Osteoblast (primary cell): ENCODE data around the gene ARMH2. TPM values are rescaled to one million over a fixed set of nuclear protein-coding genes. Genes with fewer than 3 reads are reported as not detected.

Experiments
- DNase-seq: peaks from one replicate; pipeline ENCODE4 v3.0.0; 2011; ENCODE audit warnings: low spot score, mixed read lengths; ENCODE audit not compliant: insufficient read length; ENCODE audit errors: missing footprints
- H2AFZ ChIP-seq: 2 replicates; pipeline ENCODE4 v1.6.0; 2011; ENCODE audit warnings: mild to moderate bottlenecking, low read length
- H3K27ac ChIP-seq: 2 replicates; pipeline ENCODE4 v1.5.1; 2011; ENCODE audit warnings: mild to moderate bottlenecking, low read depth, low read length, moderate library complexity
- H3K27me3 ChIP-seq: 2 replicates; pipeline ENCODE4 v1.6.0; 2012; ENCODE audit warnings: mild to moderate bottlenecking, control low read depth, inconsistent platforms, low read length, moderate library complexity; ENCODE audit not compliant: insufficient read depth
- H3K36me3 ChIP-seq: 2 replicates; pipeline ENCODE4 v1.5.1; 2011; ENCODE audit warnings: mild to moderate bottlenecking, low read length, control low read depth, moderate library complexity; ENCODE audit not compliant: insufficient read depth
- H3K4me1 ChIP-seq: 2 replicates; pipeline ENCODE4 v1.5.1; 2011; ENCODE audit warnings: mild to moderate bottlenecking, low read length, control low read depth, moderate library complexity; ENCODE audit not compliant: insufficient read depth
- H3K4me2 ChIP-seq: 2 replicates; pipeline ENCODE4 v1.6.0; 2011; ENCODE audit warnings: mild to moderate bottlenecking, low read length; ENCODE audit not compliant: insufficient read depth
- H3K4me3 ChIP-seq: fragments of 200-600 bp; sonication (generic); 3 replicates; pipeline ENCODE4 v1.5.1; 2012; ENCODE audit warnings: mild to moderate bottlenecking, low read length, inconsistent platforms; ENCODE audit not compliant: insufficient read depth
- H3K79me2 ChIP-seq: 2 replicates; pipeline ENCODE4 v1.6.0; 2012; ENCODE audit warnings: mild to moderate bottlenecking, low read length, control low read depth, inconsistent platforms; ENCODE audit not compliant: insufficient read depth
- H3K9me3 ChIP-seq: 2 replicates; pipeline ENCODE4 v1.5.1; 2011; ENCODE audit warnings: low read depth, low read length, control low read depth
- H4K20me1 ChIP-seq: 2 replicates; pipeline ENCODE4 v1.6.0; 2012; ENCODE audit warnings: mild to moderate bottlenecking, low read length, control low read depth; ENCODE audit not compliant: insufficient read depth
- total RNA-seq: library from RNA; depleted of rRNA; stranded (reverse); fragments of >200 nt; gene quantifications from 2 replicates; pipeline ENCODE4 v1.2.3, GENCODE V29; 2012
- TF ChIP-seq, protein P1 (sequence below): IDR thresholded peaks from 2 replicates; pipeline ENCODE4 v1.5.1; 2011; ENCODE audit warnings: mild to moderate bottlenecking, low read depth, low read length, moderate library complexity; ENCODE audit errors: extremely low read depth

Gene ARMH2
- total RNA-seq, 1 donor, result not detected

DNA sequence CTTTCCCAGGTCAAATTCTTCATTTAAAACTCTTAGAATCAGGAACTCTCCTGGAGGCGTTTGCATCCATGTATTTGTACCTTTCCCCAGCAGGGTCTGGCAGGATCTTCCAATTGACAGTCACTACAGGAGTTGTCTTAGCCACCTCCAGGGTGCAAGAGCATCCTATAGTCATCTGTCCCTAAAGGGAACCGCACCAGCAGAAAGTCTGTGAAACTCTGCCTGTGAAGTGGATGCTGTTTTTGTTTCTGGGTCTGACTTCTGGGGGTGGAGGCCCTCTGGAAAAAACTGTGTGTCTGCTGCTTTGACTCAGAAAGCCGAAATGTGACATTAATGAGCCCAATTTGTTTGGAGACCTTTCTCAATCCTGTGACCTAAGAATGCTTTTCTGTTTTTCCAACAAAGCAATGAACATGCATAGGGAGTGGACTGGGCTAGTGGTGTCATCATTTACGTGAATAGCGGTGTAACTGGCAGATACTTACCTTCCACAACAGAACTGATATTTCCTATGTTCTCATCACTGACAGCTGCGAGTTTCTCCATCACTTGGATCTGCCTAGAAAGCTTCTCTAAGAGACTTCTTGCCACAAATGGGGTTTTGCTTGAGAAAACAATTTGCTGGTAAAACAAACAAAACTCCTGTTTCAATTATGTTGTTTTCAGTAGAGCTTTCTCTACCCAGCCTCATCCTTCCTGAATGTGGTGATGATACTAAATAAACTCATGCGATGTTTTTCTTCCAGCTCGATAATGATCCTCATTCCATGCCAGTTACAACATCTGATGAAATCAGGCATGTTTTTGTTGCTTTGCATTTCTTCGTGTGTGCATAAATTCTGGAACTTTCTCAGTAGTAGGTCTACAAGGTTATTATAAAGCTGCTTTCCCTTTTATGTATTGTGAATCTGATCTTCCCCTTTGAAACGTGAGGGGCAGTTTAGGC lies 33.3 kb upstream of the ARMH2 start:
- Histone ChIP-seq H3K27ac (peak overlapping the region; percentile 6), H3K79me2 (no peaks in the 10 kb centered on the region), H2AFZ (peak overlapping the region; percentile 8), H4K20me1 (no peaks in the 10 kb centered on the region), H3K9me3 (no peaks in the 10 kb centered on the region), H3K4me2 (peak overlapping the region; percentile 41), H3K36me3 (no peaks in the 10 kb centered on the region), H3K4me3 (peak overlapping the region; percentile 1), H3K4me1 (peaks cover 16% of the 10 kb centered on the region), H3K27me3 (no peaks in the 10 kb centered on the region)
- DNase-seq, result peak; percentile 79
- TF ChIP-seq, protein P1, sequence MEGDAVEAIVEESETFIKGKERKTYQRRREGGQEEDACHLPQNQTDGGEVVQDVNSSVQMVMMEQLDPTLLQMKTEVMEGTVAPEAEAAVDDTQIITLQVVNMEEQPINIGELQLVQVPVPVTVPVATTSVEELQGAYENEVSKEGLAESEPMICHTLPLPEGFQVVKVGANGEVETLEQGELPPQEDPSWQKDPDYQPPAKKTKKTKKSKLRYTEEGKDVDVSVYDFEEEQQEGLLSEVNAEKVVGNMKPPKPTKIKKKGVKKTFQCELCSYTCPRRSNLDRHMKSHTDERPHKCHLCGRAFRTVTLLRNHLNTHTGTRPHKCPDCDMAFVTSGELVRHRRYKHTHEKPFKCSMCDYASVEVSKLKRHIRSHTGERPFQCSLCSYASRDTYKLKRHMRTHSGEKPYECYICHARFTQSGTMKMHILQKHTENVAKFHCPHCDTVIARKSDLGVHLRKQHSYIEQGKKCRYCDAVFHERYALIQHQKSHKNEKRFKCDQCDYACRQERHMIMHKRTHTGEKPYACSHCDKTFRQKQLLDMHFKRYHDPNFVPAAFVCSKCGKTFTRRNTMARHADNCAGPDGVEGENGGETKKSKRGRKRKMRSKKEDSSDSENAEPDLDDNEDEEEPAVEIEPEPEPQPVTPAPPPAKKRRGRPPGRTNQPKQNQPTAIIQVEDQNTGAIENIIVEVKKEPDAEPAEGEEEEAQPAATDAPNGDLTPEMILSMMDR, result no peak

DNA sequence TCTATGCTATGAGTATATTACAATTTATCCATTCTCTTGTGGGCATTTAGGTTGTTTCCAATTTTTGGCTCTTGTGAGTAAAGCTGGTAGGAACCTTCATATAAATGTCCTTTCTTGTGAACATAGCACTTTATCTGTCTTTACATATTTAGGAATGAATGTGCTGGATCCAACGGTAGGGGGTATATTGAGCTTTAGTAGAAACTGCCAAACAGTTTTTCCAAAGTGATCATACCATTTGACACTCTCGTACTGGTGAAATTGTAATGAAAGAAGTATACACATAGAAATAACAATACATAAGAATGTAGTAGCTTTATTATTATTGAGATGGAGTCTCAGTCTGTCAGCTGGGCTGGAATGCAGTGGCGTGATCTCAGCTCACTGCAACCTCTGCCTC lies 30.9 kb upstream of the ARMH2 start:
- peaks cover 16% of the 10 kb centered on the region for H3K4me1 ChIP-seq
- TF ChIP-seq, protein P1, result no peak
- H3K36me3 ChIP-seq, result no peaks in the 10 kb centered on the region
- H3K27me3 ChIP-seq, result no peaks in the 10 kb centered on the region
- no peak for DNase-seq
- no peaks in the 10 kb centered on the region for H3K79me2 ChIP-seq
- no peak overlapping the region for H3K4me2 ChIP-seq
- no peak overlapping the region for H2AFZ ChIP-seq
- no peak overlapping the region for H3K27ac ChIP-seq
- H3K9me3 ChIP-seq, result no peaks in the 10 kb centered on the region
- H4K20me1 ChIP-seq, result no peaks in the 10 kb centered on the region
- H3K4me3 ChIP-seq, result no peak overlapping the region

DNA sequence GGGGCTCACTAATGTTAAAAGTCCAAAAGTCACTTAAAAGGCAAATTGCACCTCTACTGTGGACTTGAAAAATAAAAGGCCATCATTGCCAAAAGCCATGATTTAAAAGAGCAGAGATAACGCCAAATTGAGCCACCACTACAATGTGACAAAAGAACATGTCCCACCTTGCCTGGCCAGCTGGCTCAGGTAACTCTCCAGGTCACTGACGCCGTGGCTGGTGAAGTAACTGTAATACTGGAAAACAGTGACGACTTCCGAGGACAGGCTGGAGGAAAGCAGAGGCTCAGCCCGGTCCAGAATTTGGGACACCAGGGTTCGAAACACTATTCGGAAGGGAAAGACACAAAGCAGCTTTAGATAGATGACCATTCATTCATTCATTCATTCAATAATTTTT lies 29.3 kb upstream of the ARMH2 start:
- H2AFZ ChIP-seq, result no peak overlapping the region
- H3K4me1 ChIP-seq, result peaks cover 24% of the 10 kb centered on the region
- no peaks in the 10 kb centered on the region for H3K79me2 ChIP-seq
- no peak overlapping the region for H3K27ac ChIP-seq
- H4K20me1 ChIP-seq, result no peaks in the 10 kb centered on the region
- no peaks in the 10 kb centered on the region for H3K9me3 ChIP-seq
- no peak overlapping the region for H3K4me2 ChIP-seq
- DNase-seq, result no peak
- TF ChIP-seq, protein P1, result no peak
- no peaks in the 10 kb centered on the region for H3K27me3 ChIP-seq
- H3K4me3 ChIP-seq, result no peak overlapping the region
- no peaks in the 10 kb centered on the region for H3K36me3 ChIP-seq

DNA sequence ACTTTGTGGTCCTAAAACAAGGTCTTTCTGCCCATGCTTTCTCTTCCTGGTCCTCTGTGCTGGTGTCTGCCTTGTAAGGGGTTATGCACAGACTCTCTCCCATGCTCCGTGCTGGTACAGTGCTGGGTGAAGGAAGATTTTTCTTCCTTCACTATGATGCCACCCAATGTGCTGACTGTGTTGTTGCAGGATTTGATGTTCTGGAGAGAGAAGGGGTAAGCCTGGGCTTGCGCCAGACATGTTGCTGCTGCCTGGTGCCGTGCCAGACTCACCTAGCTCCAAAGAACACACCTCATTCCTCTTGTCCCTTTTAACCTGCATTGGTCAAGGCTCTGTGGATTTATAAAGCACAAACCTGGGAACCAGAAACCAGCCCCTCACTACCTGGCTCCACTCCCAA lies 28.4 kb upstream of the ARMH2 start:
- TF ChIP-seq, protein P1, result no peak
- Histone ChIP-seq H3K27ac (no peak overlapping the region), H2AFZ (no peak overlapping the region)

More for the DNA sequence above, 28.4 kb upstream of the ARMH2 start:
- no peaks in the 10 kb centered on the region for H3K9me3 ChIP-seq
- no peaks in the 10 kb centered on the region for H4K20me1 ChIP-seq
- no peak overlapping the region for H3K4me2 ChIP-seq
- H3K27me3 ChIP-seq, result no peaks in the 10 kb centered on the region
- peaks cover 21% of the 10 kb centered on the region for H3K4me1 ChIP-seq
- no peaks in the 10 kb centered on the region for H3K79me2 ChIP-seq
- H3K36me3 ChIP-seq, result no peaks in the 10 kb centered on the region
- H3K4me3 ChIP-seq, result no peak overlapping the region
- DNase-seq, result no peak
